RWPE1 (cell line): ENCODE measurements around the gene ARHGAP12.
A peak's percentile ranks its signal among the peaks of the same experiment; 100 is the strongest.

Experiments
- CTCF ChIA-PET: fragments of 350-600 bp; sonication (Branson Sonifier 250); formaldehyde crosslinking; extraction: SDS; loops from one replicate; lab custom pipeline; 2021; lab: Yijun Ruan, JAX
- POLR2A ChIA-PET: fragments of 400-600 bp; formaldehyde crosslinking; extraction: SDS; loops from one replicate; lab custom pipeline; 2020; ENCODE audit warnings: antibody characterized with exemption; ENCODE audit not compliant: low non-redundant PET; lab: Yijun Ruan, JAX
- DNase-seq: peaks from one replicate; pipeline ENCODE4 v3.0.0; 2012; ENCODE audit warnings: low spot score
- H3K27ac ChIP-seq: fragments of 450-650 bp; 2 replicates; pipeline ENCODE4 v1.5.1; 2017
- TF ChIP-seq, protein P1 (sequence below): fragments of 450-650 bp; conservative IDR thresholded peaks from 2 replicates; pipeline ENCODE4 v1.5.1; 2017; ENCODE audit warnings: low read depth, mild to moderate bottlenecking

The ARHGAP12 gene

DNA sequence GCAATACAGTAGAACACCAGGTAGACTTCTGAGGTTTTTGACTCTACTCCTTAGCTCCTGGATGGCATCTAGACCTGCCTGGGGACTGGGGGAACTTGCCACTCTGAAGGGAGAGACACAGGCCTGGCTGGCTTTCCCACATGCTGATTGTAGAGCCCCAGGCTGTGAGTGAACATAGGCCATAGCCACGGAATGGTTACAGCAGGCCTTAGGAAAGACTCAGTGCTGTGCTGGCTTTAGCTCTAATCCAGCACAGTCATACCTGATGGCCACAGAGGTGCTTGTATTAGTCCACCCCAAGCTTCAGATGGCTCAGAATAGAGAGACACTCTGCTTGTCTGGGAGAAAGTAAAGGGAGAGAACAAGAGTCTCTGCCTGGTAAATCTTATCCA, 35.0 kb upstream of the ARHGAP12 start:
- no peak overlapping the region for H3K27ac ChIP-seq
- DNase-seq, result no peak
- POLR2A ChIA-PET, result no interaction called here
- TF ChIP-seq, protein P1, sequence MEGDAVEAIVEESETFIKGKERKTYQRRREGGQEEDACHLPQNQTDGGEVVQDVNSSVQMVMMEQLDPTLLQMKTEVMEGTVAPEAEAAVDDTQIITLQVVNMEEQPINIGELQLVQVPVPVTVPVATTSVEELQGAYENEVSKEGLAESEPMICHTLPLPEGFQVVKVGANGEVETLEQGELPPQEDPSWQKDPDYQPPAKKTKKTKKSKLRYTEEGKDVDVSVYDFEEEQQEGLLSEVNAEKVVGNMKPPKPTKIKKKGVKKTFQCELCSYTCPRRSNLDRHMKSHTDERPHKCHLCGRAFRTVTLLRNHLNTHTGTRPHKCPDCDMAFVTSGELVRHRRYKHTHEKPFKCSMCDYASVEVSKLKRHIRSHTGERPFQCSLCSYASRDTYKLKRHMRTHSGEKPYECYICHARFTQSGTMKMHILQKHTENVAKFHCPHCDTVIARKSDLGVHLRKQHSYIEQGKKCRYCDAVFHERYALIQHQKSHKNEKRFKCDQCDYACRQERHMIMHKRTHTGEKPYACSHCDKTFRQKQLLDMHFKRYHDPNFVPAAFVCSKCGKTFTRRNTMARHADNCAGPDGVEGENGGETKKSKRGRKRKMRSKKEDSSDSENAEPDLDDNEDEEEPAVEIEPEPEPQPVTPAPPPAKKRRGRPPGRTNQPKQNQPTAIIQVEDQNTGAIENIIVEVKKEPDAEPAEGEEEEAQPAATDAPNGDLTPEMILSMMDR, result no peak
- CTCF ChIA-PET, result interaction anchor here (0.6 kb wide), 1 partner anchor 454 kb away, joined by 3 read pairs; no protein-coding TSS in a partner anchor

DNA sequence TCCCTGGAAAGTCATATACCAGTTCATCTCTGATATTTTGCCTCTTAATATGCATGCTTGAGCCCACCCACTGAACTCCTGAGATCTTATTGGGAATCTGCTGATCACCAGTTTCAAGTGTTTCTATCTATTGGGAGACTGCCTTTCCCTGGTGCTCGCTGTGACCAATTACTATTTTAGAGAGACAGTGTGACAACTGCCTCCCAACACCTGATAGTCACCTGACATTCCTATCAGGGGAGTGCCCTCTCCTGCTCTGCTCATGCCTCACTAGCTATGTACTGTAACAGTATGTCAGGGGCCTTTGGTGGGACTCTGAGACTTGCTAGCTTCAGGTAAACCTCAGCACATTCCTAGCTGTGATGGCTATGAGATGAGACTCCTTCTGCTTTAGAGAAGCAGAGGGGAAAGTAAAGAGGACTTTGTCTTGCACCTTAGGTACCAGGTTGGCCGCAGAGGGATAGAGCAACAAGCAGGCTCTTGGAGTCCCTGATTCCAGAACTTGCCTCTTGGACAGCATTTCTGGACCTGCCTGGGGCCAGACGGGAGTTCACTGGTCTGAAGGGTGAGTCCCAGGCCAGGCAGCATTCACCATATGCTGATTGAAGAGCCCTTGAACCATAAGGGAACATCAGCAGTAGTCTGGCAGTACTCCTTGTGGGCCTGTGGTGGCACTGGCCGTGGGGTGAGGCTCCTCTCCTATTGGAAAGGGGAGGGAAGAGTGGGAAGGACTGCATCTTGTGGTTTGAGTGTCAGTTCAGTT, 34.4 kb upstream of the ARHGAP12 start:
- TF ChIP-seq, protein P1, result no peak
- CTCF ChIA-PET, result interaction anchor here (0.6 kb wide), 1 partner anchor 455 kb away, joined by 3 read pairs; no protein-coding TSS in a partner anchor
- POLR2A ChIA-PET, result no interaction called here
- no peak for DNase-seq
- H3K27ac ChIP-seq, result no peak overlapping the region

GRCh38 chr10:31961277-31962074, 32.8 kb upstream of the ARHGAP12 start:
- ChIA-PET CTCF (no interaction called here), POLR2A (no interaction called here)
- peak overlapping the region; percentile 49; the same call in 1 of the 2 replicates for H3K27ac ChIP-seq
- peak; percentile 69 for DNase-seq
- TF ChIP-seq, protein P1, result no peak

- ChIA-PET POLR2A (no interaction called here), CTCF (no interaction called here)
- H3K27ac ChIP-seq, result no peak overlapping the region
- TF ChIP-seq, protein P1, result no peak
- no peak for DNase-seq
Observed at GRCh38 chr10:31959461-31960173, 31.0 kb upstream of the ARHGAP12 start.

DNA sequence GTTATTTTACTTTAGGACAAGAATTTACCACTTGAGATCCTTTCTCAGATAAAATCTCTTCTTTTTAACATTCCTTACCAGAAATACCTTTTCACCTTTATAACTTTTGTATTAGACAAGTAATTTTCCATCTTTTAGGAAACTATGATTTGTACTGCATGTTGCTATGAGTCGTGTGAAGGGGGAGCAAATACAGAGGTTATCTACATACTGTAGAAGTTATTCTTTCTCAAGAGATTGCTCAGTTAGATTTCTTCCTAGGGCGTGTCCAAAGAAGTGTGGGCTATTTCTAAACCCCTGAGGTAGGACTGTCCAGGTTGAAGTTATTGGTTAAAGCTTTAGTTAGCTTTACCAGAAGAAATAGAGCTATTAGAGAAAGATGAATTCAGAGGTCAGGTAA, 30.2 kb upstream of the ARHGAP12 start:
- POLR2A ChIA-PET, result no interaction called here
- TF ChIP-seq, protein P1, result no peak
- H3K27ac ChIP-seq, result no peak overlapping the region
- CTCF ChIA-PET, result no interaction called here
- DNase-seq, result no peak

DNA sequence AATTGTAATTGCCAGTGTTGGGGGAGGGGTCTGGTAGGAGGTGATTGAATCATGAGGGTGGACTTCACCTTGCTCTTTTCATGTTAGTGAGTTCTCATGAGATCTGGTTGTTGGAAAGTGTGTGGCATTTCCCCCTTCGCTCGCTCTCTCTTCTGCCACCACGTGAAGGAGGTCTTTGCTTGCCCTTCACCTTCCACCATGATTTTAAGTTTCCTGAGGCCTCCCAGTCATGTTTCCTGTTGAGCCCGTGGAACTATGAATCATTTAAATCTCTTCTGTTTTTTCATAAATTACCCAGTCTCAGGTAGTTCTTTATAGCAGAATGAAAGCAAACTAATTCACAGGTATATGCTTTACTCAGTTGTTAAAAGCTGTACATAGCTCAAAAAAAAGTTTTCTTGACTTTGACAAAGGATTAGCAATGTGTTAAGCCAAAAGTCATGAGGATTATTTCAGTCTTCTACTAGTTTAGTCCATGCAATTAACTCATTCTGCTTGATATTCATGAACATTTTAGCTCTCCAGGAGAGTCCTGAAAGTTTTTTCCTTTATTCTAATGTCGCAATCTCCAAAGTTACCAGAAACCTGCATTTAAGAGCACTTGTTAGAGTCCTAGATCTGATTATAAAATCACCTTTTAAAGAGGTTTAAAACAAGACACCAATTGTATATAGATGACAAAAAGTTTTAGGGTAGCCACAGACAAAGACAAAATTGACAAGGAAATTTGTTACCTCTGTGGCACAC, 27.7 kb upstream of the ARHGAP12 start:
- TF ChIP-seq, protein P1, result no peak
- no peak overlapping the region for H3K27ac ChIP-seq
- POLR2A ChIA-PET, result no interaction called here
- no peak for DNase-seq
- CTCF ChIA-PET, result no interaction called here
